ENCODE results near the gene NUP210L.

NUP210L gene

DNA sequence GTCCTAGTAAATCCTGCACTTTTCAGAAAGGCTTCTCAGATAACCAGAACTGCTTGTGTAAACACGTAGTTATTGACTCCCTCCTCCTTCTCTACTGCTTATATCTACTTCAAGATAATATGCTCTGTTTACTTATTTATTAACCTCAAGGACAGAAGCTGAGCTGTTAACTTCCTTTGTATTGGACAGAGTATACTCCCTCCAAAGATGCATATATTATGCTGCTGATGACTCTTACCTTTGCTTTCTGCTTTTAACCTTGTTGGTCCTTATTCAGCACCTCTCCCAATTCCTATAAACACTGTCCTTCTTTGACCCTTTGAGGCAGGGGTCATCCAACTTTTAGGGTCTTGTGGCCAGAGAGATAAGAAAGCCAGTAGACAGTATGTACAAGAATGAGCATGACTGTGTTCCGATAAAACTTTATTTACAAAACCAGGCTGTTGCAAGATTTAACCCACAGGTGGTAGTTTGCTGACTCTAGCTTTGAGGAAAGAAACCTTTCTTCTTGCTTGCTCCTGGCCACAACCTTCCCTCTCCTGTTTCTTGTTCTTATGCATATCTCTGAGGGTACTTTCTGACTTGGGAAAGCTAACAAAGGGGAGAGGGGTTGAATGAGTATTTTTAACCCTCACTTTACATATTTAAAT is 32.1 kb upstream of the NUP210L start:
- TF ChIP-seq, protein P1, sequence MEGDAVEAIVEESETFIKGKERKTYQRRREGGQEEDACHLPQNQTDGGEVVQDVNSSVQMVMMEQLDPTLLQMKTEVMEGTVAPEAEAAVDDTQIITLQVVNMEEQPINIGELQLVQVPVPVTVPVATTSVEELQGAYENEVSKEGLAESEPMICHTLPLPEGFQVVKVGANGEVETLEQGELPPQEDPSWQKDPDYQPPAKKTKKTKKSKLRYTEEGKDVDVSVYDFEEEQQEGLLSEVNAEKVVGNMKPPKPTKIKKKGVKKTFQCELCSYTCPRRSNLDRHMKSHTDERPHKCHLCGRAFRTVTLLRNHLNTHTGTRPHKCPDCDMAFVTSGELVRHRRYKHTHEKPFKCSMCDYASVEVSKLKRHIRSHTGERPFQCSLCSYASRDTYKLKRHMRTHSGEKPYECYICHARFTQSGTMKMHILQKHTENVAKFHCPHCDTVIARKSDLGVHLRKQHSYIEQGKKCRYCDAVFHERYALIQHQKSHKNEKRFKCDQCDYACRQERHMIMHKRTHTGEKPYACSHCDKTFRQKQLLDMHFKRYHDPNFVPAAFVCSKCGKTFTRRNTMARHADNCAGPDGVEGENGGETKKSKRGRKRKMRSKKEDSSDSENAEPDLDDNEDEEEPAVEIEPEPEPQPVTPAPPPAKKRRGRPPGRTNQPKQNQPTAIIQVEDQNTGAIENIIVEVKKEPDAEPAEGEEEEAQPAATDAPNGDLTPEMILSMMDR (IDR thresholded peaks at IDR 0.05; ENCODE audit: extremely low read depth, missing control alignments) = no peak
- no peak for DNase-seq (ENCODE audit: low spot score)

DNA sequence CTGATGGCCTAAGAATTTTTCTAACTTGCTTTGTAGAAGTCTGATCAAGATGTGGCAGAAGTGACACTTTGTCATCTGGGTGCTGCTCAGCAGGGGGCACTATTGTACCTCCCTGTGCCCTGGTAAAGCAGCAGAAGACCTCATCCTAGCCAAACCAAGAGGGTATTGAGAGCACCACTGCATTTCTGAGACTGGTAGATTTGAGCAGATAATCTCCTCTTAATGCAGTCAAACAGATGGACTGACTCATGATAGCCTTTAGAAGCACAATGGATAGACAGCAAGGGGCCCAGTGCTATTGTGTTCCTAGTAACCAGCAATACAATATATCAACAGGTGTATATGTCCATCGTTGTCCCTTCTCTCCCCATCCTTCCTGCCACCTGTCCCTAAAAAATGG is 31.3 kb upstream of the NUP210L start:
- peak; percentile 51 for DNase-seq (ENCODE audit: low spot score)

GRCh38 chr1:154183046-154183915 is 28.4 kb upstream of the NUP210L start:
- peak; percentile 89 for DNase-seq (ENCODE audit: low spot score)
- TF ChIP-seq, protein P1 (IDR thresholded peaks at IDR 0.05; ENCODE audit: extremely low read depth, missing control alignments) = no peak

More for the DNA sequence above, 31.3 kb upstream of the NUP210L start:
- TF ChIP-seq, protein P1 (IDR thresholded peaks at IDR 0.05; ENCODE audit: extremely low read depth, missing control alignments) = peak; percentile 45

DNA sequence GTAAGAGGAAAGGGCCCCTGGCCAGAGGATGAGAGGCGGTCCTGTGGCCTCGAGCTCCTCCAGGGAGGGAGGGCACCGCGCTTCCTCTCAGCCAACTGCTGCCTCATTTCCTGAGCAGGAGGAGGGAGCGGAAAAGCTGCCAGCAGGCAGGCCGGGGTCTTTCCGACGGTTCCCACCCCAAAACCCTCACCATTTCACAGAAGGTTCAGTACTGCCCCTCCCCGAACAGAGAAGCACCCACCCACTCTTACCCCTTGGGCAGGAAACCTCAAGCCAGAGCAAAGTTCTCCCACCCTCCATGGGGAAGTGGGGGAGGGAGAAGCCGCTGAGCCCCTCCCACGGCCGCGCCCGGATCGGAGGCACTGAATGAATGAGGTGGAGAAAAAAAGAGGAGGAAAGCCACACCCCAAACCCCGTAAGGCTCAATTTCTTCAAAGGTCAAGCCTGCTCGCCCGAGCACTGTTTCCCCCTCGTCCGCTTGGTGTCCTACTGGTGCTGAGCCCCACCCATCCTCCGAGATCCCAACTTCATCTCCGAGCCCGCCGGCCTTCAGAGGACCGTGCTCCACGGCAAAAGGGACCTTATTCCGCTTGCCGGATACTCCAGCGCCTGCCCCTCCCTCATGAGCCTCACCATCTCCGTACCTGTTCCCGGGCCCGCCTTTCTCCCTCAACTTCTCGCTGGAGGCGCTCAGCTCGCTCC is 27.6 kb upstream of the NUP210L start:
- TF ChIP-seq, protein P1 (IDR thresholded peaks at IDR 0.05; ENCODE audit: extremely low read depth, missing control alignments) = no peak
- peak; percentile 77 for DNase-seq (ENCODE audit: low spot score)

DNA sequence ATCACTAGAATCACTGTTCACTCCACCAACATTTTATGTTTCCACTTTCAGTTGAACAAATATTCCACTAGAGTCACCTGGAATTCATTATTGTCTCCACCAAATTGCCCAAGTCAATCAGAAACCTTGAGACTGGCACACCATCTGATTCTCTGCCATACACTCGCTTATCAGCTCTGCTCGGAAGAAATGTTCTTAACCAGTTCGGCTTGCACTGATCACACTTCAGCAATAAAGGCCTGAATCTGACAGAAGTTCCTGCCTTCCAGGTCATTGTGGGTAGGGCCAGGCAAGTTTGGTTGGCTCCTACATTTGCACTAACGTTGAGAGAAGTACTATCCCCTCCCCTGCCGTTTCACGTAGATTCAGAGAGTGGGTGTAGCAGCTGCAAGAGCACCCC is 27.1 kb upstream of the NUP210L start:
- DNase-seq (ENCODE audit: low spot score) = no peak
- TF ChIP-seq, protein P1 (IDR thresholded peaks at IDR 0.05; ENCODE audit: extremely low read depth, missing control alignments) = no peak

DNA sequence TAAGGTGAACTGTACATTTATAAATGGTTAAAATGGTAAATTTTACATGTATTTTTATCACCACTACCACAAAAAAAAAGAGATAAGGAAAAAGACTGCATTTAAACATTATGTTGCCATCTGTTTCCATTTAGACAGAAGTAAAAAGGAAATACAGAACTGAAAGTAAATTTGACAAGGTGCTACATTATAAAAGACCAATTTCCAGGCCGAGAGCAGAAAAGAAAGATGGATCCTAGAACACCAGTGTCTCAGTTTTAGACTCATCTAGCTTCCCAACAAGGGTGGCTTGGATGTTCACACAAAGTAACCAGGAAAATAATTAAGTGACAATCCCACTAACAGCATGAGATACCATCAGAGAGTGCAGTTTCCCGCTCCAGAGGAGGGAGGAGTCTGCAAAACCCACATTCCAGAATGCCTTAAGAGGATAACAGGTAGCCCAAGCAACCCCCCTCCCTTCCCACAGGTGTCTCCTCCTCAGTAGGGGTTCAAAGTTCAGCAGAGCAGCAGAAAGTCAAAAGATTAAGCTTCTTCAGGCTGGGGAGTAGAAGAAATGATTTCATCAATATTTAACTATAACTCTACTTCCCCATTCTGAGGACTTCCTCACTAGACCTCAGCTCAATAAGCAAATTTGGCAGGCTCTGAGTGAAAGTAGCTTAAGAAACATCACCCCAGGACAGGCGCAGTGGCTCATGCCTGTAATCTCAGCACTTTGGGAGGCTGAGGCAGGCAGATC is 25.2 kb upstream of the NUP210L start:
- peak; percentile 50 for DNase-seq (ENCODE audit: low spot score)
- TF ChIP-seq, protein P1 (IDR thresholded peaks at IDR 0.05; ENCODE audit: extremely low read depth, missing control alignments) = no peak

Data from GM20000 (cell line).